HEK293T (cell line): ENCODE measurements around the gene WNT1.

Source experiments
- BHLHE40 ChIP-seq: fragments of 450-650 bp; IDR thresholded peaks from 2 replicates; pipeline ENCODE4 v1.6.1; 2016; ENCODE audit warnings: mild to moderate bottlenecking, moderate library complexity, borderline replicate concordance
- ELF4 ChIP-seq: fragments of 450-650 bp; IDR thresholded peaks from 2 replicates; pipeline ENCODE4 v1.6.1; 2017; ENCODE audit warnings: antibody characterized with exemption
- FOXK2 ChIP-seq: fragments of 450-650 bp; IDR thresholded peaks from 2 replicates; pipeline ENCODE4 v1.6.1; 2016; ENCODE audit warnings: mild to moderate bottlenecking
- HDGF ChIP-seq: fragments of 450-650 bp; IDR thresholded peaks from 2 replicates; pipeline ENCODE4 v1.6.1; 2017; ENCODE audit warnings: antibody characterized with exemption, borderline replicate concordance
- SP1 ChIP-seq: fragments of 450-650 bp; IDR thresholded peaks from 2 replicates; pipeline ENCODE4 v1.6.1; 2017
- SUZ12 ChIP-seq: fragments of 450-650 bp; IDR thresholded peaks from 2 replicates; pipeline ENCODE4 v1.6.1; 2016; ENCODE audit warnings: mild to moderate bottlenecking
- ZNF384 ChIP-seq: fragments of 450-650 bp; IDR thresholded peaks from 2 replicates; pipeline ENCODE4 v1.6.1; 2016
- TF ChIP-seq, protein P1 (sequence below): fragments of 450-650 bp; IDR thresholded peaks from 2 replicates; pipeline ENCODE4 v1.6.1; 2016

DNA sequence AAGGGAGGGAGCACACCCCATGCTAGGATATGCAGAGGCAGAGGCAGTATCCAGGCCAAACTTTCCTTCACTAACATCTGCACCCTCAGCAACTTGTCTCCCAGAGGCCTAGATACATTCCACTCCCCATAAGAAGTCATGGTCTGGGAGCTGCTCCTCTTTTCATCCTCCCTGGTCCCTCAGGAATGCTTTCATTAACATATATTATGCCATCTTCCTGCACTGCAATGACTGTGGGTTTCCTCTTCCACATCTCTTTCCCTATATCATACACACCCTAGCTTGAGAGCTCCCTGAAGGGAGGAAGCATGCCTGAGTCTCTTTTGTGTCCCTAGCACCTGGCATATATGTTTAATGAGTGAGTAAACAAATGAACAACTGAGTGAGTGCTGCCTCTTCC, 12.4 kb downstream of the WNT1 start:
- no peak for TF ChIP-seq SP1
- no peak for TF ChIP-seq HDGF
- no peak for TF ChIP-seq ZNF384
- no peak for TF ChIP-seq FOXK2
- no peak for TF ChIP-seq BHLHE40
- TF ChIP-seq SUZ12 = no peak
- TF ChIP-seq ELF4 = no peak
- TF ChIP-seq, protein P1, sequence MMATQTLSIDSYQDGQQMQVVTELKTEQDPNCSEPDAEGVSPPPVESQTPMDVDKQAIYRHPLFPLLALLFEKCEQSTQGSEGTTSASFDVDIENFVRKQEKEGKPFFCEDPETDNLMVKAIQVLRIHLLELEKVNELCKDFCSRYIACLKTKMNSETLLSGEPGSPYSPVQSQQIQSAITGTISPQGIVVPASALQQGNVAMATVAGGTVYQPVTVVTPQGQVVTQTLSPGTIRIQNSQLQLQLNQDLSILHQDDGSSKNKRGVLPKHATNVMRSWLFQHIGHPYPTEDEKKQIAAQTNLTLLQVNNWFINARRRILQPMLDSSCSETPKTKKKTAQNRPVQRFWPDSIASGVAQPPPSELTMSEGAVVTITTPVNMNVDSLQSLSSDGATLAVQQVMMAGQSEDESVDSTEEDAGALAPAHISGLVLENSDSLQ = no peak
